Epidermal melanocyte (primary cell): ENCODE results near the gene IVL.

Source experiments
- DNase-seq: peaks from one replicate; pipeline ENCODE4 v3.0.0; 2011; ENCODE audit warnings: low spot score; ENCODE audit not compliant: insufficient read length

The IVL gene

GRCh38 chr1:152946651-152947256 lies 38.4 kb downstream of the IVL start, which contains the start of gene SPRR5:
TSS of gene SPRR5 (plus strand) at chr1:152947206. CDS start at chr1:152948555, 1,349 bp downstream.
- DNase-seq = no peak

GRCh38 chr1:152951711-152952110 lies 43.4 kb downstream of the IVL start:
- no peak for DNase-seq

GRCh38 chr1:152953761-152954160 lies 45.4 kb downstream of the IVL start:
- DNase-seq = no peak

- no peak for DNase-seq
These were observed 46.1 kb downstream of the IVL start for GRCh38 chr1:152954436-152954835.

- DNase-seq = no peak
These were observed 49.2 kb downstream of the IVL start for GRCh38 chr1:152957561-152957960.

- DNase-seq = no peak
These were observed 50.9 kb downstream of the IVL start for GRCh38 chr1:152959273-152959672.

GRCh38 chr1:152959801-152960451 lies 51.6 kb downstream of the IVL start:
- DNase-seq = no peak

- no peak for DNase-seq
These were observed 52.2 kb downstream of the IVL start for GRCh38 chr1:152960452-152961044.
